Activated naive CD4-positive, alpha-beta T cell treated with anti-CD3 and anti-CD28 coated beads, Interleukin-2, amount 10 ng/mL, durations not matched to agents 7 days and 5 days (primary cell): ENCODE results near the gene ARHGAP30.
"Not testable (repeated sequence)": the region's sequence is repeated elsewhere in the genome, so short reads cannot be mapped to it uniquely, and the experiment has no call there.

Experiments used
- CTCF ChIA-PET: fragments of 350-600 bp; sonication (Branson Sonifier 250); formaldehyde crosslinking; loops from one replicate; lab custom pipeline; 2021; ENCODE audit warnings: antibody characterized with exemption; lab: Charles Lee
- DNase-seq: peaks from one replicate; pipeline ENCODE4 v3.0.0-alpha.2; 2020
- H3K27ac Mint-ChIP-seq: one replicate; pipeline ENCODE4 v1.8.0; 2021; ENCODE audit warnings: mild to moderate bottlenecking, moderate library complexity, mixed read lengths
- H3K27me3 Mint-ChIP-seq: one replicate; pipeline ENCODE4 v1.8.0; 2021; ENCODE audit warnings: mild to moderate bottlenecking, mixed read lengths
- H3K36me3 Mint-ChIP-seq: one replicate; pipeline ENCODE4 v1.8.0; 2021; ENCODE audit warnings: mixed read lengths
- H3K4me1 Mint-ChIP-seq: one replicate; pipeline ENCODE4 v1.8.0; 2021; ENCODE audit warnings: mixed read lengths
- H3K4me3 Mint-ChIP-seq: one replicate; pipeline ENCODE4 v1.8.0; 2021; ENCODE audit warnings: mild to moderate bottlenecking, moderate library complexity, mixed read lengths
- H3K9me3 Mint-ChIP-seq: one replicate; pipeline ENCODE4 v1.8.0; 2021; ENCODE audit warnings: mixed read lengths

The ARHGAP30 gene

DNA sequence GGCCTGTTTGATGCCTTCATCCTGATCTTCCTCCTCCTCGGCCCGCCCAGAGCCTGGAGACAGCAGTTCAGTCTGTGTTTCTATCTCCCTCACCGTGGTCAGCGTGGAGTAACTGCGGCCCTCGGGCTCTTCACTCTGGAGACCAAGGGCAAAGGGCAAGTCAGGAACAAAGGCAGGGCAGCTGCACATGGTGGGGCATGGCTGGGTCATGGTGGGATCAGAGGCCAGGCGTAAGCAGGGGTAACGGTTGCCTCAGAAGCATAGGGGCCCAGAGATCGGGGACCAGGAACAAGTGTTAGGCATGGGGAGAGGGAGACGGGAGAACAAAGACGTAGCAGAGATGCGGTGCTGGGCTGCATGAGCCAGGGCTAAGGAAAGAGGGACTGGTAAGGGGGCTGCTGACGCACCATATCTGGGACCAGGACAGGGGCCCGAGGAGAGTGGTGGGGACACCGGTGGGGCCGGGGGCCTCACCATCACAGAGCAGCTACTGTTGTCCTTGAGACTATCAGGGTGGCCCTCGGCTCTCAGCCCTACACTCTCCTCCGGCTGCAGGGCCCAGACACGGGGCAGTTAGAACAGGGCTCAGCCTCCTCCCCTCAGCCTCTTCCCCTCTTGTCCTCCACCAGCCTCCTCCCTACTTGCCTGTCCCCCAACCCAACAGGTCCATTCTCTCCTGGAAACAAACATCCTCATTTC lies 3.2 kb upstream of the ARHGAP30 start:
- CTCF ChIA-PET = interaction anchor here (1.2 to 8.3 kb wide), 5 partner anchors 13 to 85 kb away, joined by 3 to 196 read pairs (median 20); partner anchors contain the start of genes KLHDC9 and USF1
- H3K4me1 Mint-ChIP-seq = peaks cover 42% of the 10 kb centered on the region

DNA sequence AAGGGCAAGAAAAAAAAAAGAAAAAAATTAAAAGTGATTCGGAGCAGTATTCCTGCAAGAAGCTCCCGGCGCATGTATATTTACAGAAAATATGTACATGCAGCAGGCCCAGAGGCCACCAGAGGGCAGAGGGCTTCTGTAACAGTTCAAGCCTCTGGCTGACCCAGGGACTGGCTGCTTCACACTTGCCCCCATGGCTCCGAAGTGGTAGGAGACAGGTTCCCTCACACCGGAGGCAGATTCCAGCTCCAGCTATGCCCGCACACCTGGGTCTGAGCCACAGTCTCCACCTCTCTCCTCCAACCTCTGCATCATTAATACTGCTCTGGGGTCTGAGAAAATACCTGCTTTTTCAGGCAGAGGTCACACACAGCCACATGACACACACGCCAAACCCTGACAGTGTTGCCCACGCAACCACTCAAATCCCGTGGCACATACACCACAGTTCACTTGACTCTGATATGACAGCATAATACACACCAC lies 2.2 kb upstream of the ARHGAP30 start:
- peak; percentile 74 for DNase-seq
- H3K27ac Mint-ChIP-seq = peak overlapping the region; percentile 16
- H3K9me3 Mint-ChIP-seq = no peaks in the 10 kb centered on the region
- H3K27me3 Mint-ChIP-seq = peaks cover 4% of the 10 kb centered on the region
- peaks cover 49% of the 10 kb centered on the region for H3K4me1 Mint-ChIP-seq
- peaks cover 25% of the 10 kb centered on the region for H3K36me3 Mint-ChIP-seq
- no peak overlapping the region for H3K4me3 Mint-ChIP-seq
- CTCF ChIA-PET = interaction anchor here (0.9 to 8.3 kb wide), 12 partner anchors 8 to 86 kb away, joined by 3 to 196 read pairs (median 6); partner anchors contain the start of genes DEDD, KLHDC9, UFC1 and USF1

More for the DNA sequence above, 3.2 kb upstream of the ARHGAP30 start:
- Mint-ChIP-seq H3K27me3 (peaks cover 4% of the 10 kb centered on the region), H3K27ac (no peak overlapping the region), H3K36me3 (peaks cover 17% of the 10 kb centered on the region), H3K4me3 (no peak overlapping the region), H3K9me3 (no peaks in the 10 kb centered on the region)
- DNase-seq = no peak

DNA sequence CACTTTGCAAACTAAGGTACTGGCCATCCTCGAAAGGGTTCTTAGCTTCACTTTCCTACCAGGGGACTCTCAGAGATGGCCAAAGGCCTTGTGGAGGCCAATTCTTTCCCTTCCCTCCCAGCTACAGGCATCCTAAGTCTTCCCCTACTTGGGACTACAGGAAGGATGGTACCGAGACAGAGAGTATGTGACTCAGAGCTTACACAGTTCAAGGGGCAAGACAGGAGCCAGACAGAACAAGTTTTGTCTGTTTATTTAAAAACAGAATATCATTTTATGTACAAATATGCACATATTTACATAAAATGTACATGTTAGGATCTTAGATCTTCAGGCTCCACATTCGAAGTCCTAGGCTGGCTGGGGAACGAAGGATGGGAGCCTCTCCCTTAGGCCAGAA lies 1.1 kb upstream of the ARHGAP30 start:
- no peaks in the 10 kb centered on the region for H3K27me3 Mint-ChIP-seq
- no peak for DNase-seq
- no peaks in the 10 kb centered on the region for H3K9me3 Mint-ChIP-seq
- CTCF ChIA-PET = interaction anchor here (0.9 to 8.3 kb wide), 19 partner anchors 10 to 87 kb away, joined by 3 to 196 read pairs (median 4); partner anchors contain the start of genes DEDD, KLHDC9, NECTIN4 and NIT1
- peaks cover 31% of the 10 kb centered on the region for H3K36me3 Mint-ChIP-seq
- H3K27ac Mint-ChIP-seq = peak overlapping the region; percentile 99
- peaks cover 57% of the 10 kb centered on the region for H3K4me1 Mint-ChIP-seq
- peak overlapping the region; percentile 23 for H3K4me3 Mint-ChIP-seq

DNA sequence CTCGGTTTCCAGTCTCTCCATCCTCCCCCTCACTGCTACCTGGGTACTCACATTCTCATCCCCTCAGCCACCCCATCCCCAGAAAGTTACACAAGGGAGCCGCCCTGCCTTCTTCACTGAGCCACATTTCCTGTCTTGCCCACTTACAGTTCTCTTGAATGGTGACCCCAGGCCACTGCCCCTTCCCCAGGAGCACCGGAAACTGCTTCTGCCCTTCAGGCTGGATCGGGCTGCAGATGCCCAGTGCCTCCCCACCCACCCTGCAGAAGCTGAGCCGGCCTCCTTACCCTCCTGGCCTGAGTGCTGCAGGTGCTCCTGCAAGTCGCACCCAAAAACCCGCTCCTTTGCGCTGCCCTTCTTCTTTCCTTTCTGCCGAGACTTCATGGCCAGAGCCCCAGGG lies 450 bp downstream of the ARHGAP30 start:
- Mint-ChIP-seq H3K4me3 (peak overlapping the region; percentile 97), H3K36me3 (peaks cover 36% of the 10 kb centered on the region), H3K9me3 (no peaks in the 10 kb centered on the region), H3K27me3 (no peaks in the 10 kb centered on the region), H3K27ac (peak overlapping the region; percentile 99), H3K4me1 (peaks cover 70% of the 10 kb centered on the region)
- CTCF ChIA-PET = interaction anchor here (0.9 to 8.3 kb wide), 9 partner anchors 23 to 113 kb away, joined by 3 to 196 read pairs (median 5); partner anchors contain the start of genes DEDD, KLHDC9 and USF1
- DNase-seq = peak; percentile 45

DNA sequence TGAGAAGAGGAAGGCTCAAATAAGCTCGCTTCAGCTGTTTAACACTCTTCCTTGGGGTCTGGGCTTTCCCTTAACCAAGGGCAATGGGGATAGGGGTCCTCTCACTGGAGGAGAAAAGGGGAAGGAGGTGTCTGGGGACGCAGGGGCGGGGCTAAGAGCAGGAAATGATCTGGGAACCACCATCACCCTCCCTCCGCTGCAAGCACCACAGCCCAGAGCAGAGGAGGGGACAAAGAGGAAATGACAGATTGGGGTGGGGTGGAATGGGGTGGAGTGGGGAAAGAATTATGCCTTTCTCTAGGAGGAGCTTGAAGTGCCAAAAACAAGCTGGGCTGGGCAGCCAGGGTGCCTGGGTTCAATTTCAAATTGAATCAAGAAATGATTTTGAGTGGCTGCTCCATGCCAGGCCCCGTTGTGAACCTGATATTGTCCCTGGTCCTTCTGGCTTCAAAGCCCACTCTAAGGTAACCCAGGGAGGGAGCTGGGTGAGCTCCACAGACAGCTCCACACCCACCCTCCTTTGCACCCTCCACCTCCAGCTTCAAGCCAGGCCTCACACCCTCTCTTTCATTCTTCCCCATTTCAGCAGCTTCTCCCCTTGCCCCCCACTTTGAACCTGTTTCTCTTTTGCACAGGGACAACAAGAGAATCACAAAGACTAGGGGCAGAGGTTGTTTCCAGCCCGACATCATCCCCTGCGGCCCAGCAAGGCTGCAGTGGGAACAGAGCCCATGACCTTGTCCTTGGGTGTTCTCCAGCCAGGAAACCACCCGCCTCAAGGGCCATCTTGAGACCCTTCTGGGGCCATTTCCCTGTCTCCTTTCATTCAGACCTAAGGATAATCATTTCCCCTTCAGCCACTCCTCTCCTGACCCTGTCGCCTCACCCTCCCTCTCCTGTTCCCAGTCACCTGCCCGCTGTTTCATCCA lies 1.1 kb downstream of the ARHGAP30 start:
- peak; percentile 92 for DNase-seq
- Mint-ChIP-seq H3K36me3 (peaks cover 43% of the 10 kb centered on the region), H3K9me3 (no peaks in the 10 kb centered on the region), H3K4me3 (peak overlapping the region; percentile 97), H3K27ac (peak overlapping the region; percentile 99), H3K4me1 (peaks cover 76% of the 10 kb centered on the region), H3K27me3 (no peaks in the 10 kb centered on the region)
- CTCF ChIA-PET = interaction anchor here (0.8 to 8.3 kb wide), 7 partner anchors 10 to 71 kb away, joined by 3 to 196 read pairs (median 8); partner anchors contain the start of genes KLHDC9, TSTD1 and USF1

DNA sequence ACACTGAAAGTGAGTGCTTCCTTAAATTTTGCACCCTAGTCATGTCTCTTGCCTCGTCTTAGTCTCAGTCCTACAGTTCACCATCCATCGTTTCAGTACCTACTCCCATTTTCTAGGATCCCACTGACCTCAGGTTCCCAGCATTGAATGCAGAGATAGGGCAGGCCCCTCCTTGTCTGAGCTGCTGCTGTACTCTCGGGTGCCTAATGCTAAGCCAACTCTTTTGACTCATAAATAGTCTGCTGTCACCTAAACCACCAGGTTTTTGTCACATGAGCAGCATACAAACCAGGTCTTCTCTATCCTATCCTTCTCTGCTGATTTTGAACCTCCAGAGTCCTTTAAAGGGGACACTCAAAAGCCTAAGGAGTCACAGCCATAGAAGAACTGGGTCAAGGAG lies 3.0 kb downstream of the ARHGAP30 start:
- Mint-ChIP-seq H3K9me3 (no peaks in the 10 kb centered on the region), H3K27ac (peak overlapping the region; percentile 99), H3K4me1 (peaks cover 75% of the 10 kb centered on the region), H3K36me3 (peaks cover 56% of the 10 kb centered on the region), H3K4me3 (peak overlapping the region; percentile 97), H3K27me3 (no peaks in the 10 kb centered on the region)
- DNase-seq = peak; percentile 38
- CTCF ChIA-PET = interaction anchor here (0.7 kb wide), 1 partner anchor 12 kb away, joined by 4 read pairs; no protein-coding TSS in a partner anchor

DNA sequence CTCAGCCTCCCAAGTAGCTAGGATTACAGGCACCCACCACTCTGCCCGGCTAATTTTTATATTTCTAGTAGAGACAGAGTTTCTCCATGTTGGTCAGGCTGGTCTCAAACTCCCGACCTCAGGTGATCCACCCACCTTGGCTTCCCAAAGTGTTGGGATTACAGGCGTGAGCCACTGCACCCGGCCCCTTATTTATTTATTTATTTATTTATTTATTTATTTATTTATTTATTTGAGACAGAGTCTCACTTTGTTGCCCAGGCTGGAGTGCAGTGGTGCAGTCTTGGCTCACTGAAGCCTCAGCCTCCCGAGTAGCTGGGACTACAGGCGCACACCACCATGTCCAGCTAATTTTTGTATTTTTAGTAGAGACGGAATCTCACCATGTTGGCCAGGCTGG lies 4.0 kb downstream of the ARHGAP30 start:
- H3K36me3 Mint-ChIP-seq = peaks cover 56% of the 10 kb centered on the region
- peaks cover 73% of the 10 kb centered on the region for H3K4me1 Mint-ChIP-seq
- H3K4me3 Mint-ChIP-seq = peak overlapping the region; percentile 26
- not testable (repeated sequence) for DNase-seq, H3K9me3 Mint-ChIP-seq, H3K27me3 Mint-ChIP-seq, H3K27ac Mint-ChIP-seq
- CTCF ChIA-PET = interaction anchor here (0.7 to 1.2 kb wide), 2 partner anchors 24 to 32 kb away, joined by 3 to 4 read pairs; no protein-coding TSS in a partner anchor

DNA sequence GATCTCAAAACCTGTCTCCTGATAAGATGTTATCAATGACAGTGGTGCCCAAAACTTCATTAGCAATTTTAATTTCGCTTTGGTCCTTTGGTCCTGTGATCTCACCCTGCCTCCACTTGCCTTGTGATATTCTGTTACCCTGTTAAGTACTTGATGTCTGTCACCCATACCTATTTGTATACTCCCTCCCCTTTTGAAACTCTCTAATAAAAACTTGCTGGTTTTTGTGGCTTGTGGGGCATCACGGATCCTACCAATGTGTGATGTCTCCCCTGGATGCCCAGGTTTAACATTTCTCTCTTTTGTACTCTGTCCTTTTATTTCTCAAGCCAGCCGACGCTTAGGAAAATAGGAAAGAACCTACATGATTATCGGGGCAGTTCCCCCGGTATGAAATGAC lies 5.8 kb downstream of the ARHGAP30 start:
- Mint-ChIP-seq H3K4me3 (peak overlapping the region; percentile 50), H3K4me1 (peaks cover 77% of the 10 kb centered on the region), H3K36me3 (peaks cover 62% of the 10 kb centered on the region), H3K27ac (peak overlapping the region; percentile 71)
- CTCF ChIA-PET, H3K27me3 Mint-ChIP-seq, DNase-seq, H3K9me3 Mint-ChIP-seq: not testable (repeated sequence)

DNA sequence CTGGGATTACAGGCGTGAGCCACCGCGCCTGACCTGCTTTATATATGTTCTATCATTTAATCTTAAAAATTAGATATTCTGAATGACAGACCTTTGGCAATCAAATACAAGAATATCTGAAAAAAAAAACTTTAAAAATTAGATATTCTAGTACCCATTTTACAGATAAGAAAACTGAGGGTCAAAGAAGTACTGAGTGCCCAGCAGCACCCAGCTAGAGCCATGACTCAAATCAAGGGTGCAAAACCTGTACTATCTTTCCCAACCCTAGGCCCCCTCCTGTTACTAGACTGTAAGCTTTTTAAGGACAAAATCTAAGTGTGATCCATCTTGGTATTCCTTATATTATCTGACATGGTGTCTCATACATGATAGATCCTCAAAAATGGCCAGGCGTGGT lies 8.3 kb downstream of the ARHGAP30 start:
- H3K36me3 Mint-ChIP-seq = peaks cover 52% of the 10 kb centered on the region
- CTCF ChIA-PET = interaction anchor here (1.5 to 3.2 kb wide), 2 partner anchors 10 to 36 kb away, joined by 4 to 19 read pairs; partner anchors contain the start of gene KLHDC9
- H3K27ac Mint-ChIP-seq = no peak overlapping the region

DNA sequence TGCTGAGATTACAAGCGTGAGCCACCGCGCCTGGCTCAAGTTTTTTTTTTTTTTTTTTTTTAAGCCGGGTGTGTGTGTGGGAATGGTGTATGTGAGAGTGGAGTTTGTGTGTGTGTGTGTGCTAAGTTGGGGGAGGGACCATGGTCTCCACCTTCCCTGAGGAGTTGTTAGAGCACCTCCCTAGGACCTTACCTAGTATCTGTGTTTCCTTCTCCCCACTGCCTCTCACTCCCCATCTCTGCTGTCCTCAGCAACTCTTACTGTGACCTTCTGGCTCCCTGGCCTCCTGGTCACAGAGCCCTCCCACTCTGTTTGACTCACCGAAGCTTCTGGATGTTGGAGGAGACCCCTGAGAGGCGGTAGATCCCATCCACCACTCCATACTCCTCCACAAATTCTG lies 10.4 kb downstream of the ARHGAP30 start:
- peaks cover 57% of the 10 kb centered on the region for H3K36me3 Mint-ChIP-seq
- no peak overlapping the region for H3K4me3 Mint-ChIP-seq
- peak overlapping the region; percentile 46 for H3K27ac Mint-ChIP-seq
- CTCF ChIA-PET = interaction anchor here (2.0 to 3.2 kb wide), 2 partner anchors 38 to 61 kb away, joined by 5 to 19 read pairs; partner anchors contain the start of gene KLHDC9
- H3K9me3 Mint-ChIP-seq = no peaks in the 10 kb centered on the region
- H3K4me1 Mint-ChIP-seq = peaks cover 58% of the 10 kb centered on the region
- H3K27me3 Mint-ChIP-seq = no peaks in the 10 kb centered on the region
- no peak for DNase-seq

More for the DNA sequence above, 8.3 kb downstream of the ARHGAP30 start:
- DNase-seq = no peak
- no peaks in the 10 kb centered on the region for H3K27me3 Mint-ChIP-seq
- no peak overlapping the region for H3K4me3 Mint-ChIP-seq
- no peaks in the 10 kb centered on the region for H3K9me3 Mint-ChIP-seq
- H3K4me1 Mint-ChIP-seq = peaks cover 68% of the 10 kb centered on the region

DNA sequence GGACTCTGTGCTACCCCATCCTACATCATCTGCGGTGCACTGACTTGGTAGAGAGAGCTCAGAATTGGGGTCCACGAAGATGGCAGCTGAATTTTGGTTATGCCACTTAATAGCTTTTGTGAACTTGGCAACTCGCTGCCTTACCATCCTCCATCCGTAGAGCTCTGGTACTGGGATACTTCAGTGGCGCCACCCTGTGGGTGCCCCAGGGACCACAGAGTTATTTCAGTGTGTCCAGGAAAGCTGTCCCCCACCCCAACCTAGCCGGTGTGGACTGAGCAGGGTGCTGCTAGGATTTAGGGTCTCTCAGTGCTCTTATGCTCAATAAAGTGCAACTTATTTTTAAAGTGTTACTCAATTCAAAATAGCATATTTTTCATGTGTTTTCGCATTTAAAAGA lies 14.9 kb downstream of the ARHGAP30 start:
- Mint-ChIP-seq H3K36me3 (peaks cover 66% of the 10 kb centered on the region), H3K9me3 (no peaks in the 10 kb centered on the region), H3K27me3 (no peaks in the 10 kb centered on the region), H3K4me1 (peaks cover 21% of the 10 kb centered on the region), H3K27ac (no peak overlapping the region), H3K4me3 (no peak overlapping the region)
- no peak for DNase-seq
- CTCF ChIA-PET = interaction anchor here (1.0 to 2.3 kb wide), 6 partner anchors 10 to 42 kb away, joined by 3 to 10 read pairs (median 4); partner anchors contain the start of gene KLHDC9

DNA sequence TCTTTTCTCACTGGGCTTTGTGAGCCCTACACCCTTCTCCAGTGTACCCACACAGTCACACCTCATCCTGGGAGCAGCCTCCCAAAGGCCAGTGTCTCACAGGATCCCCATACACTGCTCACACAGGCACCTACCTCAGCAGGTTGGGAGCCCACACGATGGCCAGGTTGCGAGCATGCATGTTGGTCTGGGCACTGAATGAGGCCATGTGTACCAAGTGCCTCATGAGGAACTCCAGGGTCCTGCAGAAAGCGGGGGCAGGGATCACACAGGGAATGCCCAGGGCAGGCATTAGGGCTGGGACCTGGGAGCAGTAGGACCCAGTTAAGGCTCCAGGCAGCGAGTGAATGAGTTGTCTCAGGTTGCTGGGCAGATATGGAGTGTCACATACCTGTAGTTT lies 15.5 kb downstream of the ARHGAP30 start:
- peaks cover 66% of the 10 kb centered on the region for H3K36me3 Mint-ChIP-seq
- H3K27ac Mint-ChIP-seq = no peak overlapping the region

DNA sequence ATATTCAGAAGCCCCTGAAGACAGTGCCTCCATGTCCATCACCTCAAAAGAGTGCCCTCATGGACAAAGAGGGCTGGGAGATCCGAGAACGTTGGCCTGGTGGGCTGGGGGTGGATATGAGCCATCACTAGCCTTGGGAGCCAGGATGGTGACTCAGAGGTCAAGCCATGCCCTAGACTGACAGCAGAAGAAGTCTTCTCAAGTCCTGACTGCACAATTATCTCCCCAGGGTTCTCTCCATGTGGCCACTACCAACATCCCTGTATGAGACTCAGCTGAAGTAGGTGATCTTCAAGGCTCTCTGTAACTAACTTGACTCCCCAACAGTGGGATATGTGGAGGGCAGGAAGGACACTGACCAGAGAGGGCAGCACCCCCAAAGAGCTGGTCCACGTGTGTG lies 16.8 kb downstream of the ARHGAP30 start:
- DNase-seq = no peak
- CTCF ChIA-PET = no interaction called here
- H3K36me3 Mint-ChIP-seq = peaks cover 76% of the 10 kb centered on the region

More for the DNA sequence above, 15.5 kb downstream of the ARHGAP30 start:
- Mint-ChIP-seq H3K4me1 (peaks cover 17% of the 10 kb centered on the region), H3K4me3 (no peak overlapping the region), H3K9me3 (no peaks in the 10 kb centered on the region), H3K27me3 (no peaks in the 10 kb centered on the region)
- CTCF ChIA-PET = interaction anchor here (1.0 to 2.3 kb wide), 5 partner anchors 9 to 43 kb away, joined by 3 to 10 read pairs (median 4); partner anchors contain the start of gene KLHDC9
- no peak for DNase-seq

More for the DNA sequence above, 16.8 kb downstream of the ARHGAP30 start:
- peaks cover 23% of the 10 kb centered on the region for H3K4me1 Mint-ChIP-seq
- no peak overlapping the region for H3K27ac Mint-ChIP-seq
- no peak overlapping the region for H3K4me3 Mint-ChIP-seq
- no peaks in the 10 kb centered on the region for H3K27me3 Mint-ChIP-seq
- H3K9me3 Mint-ChIP-seq = no peaks in the 10 kb centered on the region
